T47D (cell line): ENCODE results near the gene CDKN1A.
"Not testable (repeated sequence)": the region's sequence is repeated elsewhere in the genome, so short reads cannot be mapped to it uniquely, and the experiment has no call there.

Experiments
- DNase-seq, 2 experiments: peaks; one replicate each; pipeline versions ENCODE4 v3.0.0 to v3.0.0-alpha.2; 2011 to 2012; ENCODE audit warnings: low read depth in 1 of 2, low spot score in 1 of 2
- JUND ChIP-seq: IDR thresholded peaks from 2 replicates; pipeline ENCODE4 v1.6.1; 2012; ENCODE audit warnings: low read depth
- in situ Hi-C: cut with HindIII; loops from 2 replicates; pipeline ENCODE4 v1.10.0; 2016; ENCODE audit warnings: low sequenced_read_pairs, low pct_unique_long_range_greater_than_20kb

Gene CDKN1A

GRCh38 chr6:36715469-36715868 lies 37.0 kb downstream of the CDKN1A start:
- no peak for DNase-seq
- in situ Hi-C loops: no loop called here
- no peak for TF ChIP-seq JUND

- in situ Hi-C loops: no loop called here
- TF ChIP-seq JUND: no peak
- no peak for DNase-seq
Measured at GRCh38 chr6:36716476-36717093, 38.1 kb downstream of the CDKN1A start.

- in situ Hi-C loops: no loop called here
- TF ChIP-seq JUND: no peak
- no peak for DNase-seq
Measured at GRCh38 chr6:36717231-36717825, 38.8 kb downstream of the CDKN1A start.

GRCh38 chr6:36717871-36718540 lies 39.5 kb downstream of the CDKN1A start:
- DNase-seq: no peak
- no peak for TF ChIP-seq JUND
- in situ Hi-C loops: no loop called here

DNA sequence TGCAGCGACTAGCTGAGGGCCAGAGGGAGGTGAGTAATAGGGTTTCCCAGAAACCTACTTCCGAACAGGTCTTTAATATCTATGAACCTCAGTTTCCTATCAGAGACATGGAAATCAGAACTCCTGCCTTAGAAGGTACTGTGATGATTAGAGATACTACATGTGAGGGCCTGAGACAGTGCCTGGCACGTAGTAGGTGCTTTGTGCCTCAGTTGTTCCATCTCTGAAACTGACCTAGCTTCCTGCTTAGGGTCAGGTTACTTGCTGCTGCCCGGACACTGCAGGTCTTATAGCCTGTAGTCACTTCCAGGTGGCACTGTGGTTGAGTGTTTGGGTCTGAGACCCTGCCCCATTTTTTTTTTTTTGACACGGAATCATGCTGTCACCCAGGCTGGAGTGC lies 40.0 kb downstream of the CDKN1A start:
- no peak for DNase-seq
- in situ Hi-C loops: no loop called here
- TF ChIP-seq JUND: no peak

- no peak for TF ChIP-seq JUND
- in situ Hi-C loops: no loop called here
- no peak for DNase-seq
Measured at GRCh38 chr6:36719126-36719525, 40.6 kb downstream of the CDKN1A start.

- DNase-seq: no peak
- TF ChIP-seq JUND: no peak
- in situ Hi-C loops: no loop called here
Measured at GRCh38 chr6:36720251-36721141, 42.0 kb downstream of the CDKN1A start.

GRCh38 chr6:36721369-36722140 lies 43.0 kb downstream of the CDKN1A start:
- no peak for TF ChIP-seq JUND
- in situ Hi-C loops: no loop called here
- DNase-seq: no peak

GRCh38 chr6:36722365-36722764 lies 43.9 kb downstream of the CDKN1A start:
- in situ Hi-C loops: no loop called here

GRCh38 chr6:36722879-36723278 lies 44.4 kb downstream of the CDKN1A start:
- no peak for TF ChIP-seq JUND
- DNase-seq: no peak
- in situ Hi-C loops: no loop called here

More at GRCh38 chr6:36722365-36722764, 43.9 kb downstream of the CDKN1A start:
- no peak for DNase-seq
- no peak for TF ChIP-seq JUND

DNA sequence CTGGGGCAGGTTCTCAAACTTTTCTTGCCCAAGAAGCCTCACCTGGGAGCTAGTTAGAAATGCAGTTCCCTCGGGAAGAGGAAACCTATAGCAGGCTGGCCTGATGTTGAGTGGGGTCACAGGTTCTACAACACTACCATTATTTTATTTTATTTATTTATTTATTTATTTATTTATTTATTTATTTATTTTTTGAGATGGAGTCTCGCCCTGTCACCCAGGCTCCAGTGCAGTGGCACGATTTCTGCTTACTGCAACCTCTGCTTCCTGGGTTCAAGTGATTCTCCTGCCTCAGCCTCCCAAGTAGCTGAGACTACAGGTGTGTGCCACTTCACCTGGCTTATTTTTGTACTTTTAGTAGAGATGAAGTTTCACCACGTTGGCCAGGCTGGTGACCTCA lies 45.5 kb downstream of the CDKN1A start:
- in situ Hi-C loops, DNase-seq: not testable (repeated sequence)
